HepG2 (cell line): Measurements from ENCODE around the gene TFAP2E. TPM values are rescaled to one million over a fixed set of nuclear protein-coding genes. Genes with fewer than 3 reads are reported as not detected.

Experiments
- BCL6 ChIP-seq: IDR thresholded peaks from 2 replicates; pipeline ENCODE4 v1.6.1; 2016; ENCODE audit warnings: missing genetic modification reagents, missing compliant biosample characterization
- HOXA3 ChIP-seq: sonication (generic); formaldehyde crosslinking; IDR thresholded peaks from 2 replicates; pipeline ENCODE4 v1.5.0; 2020; ENCODE audit warnings: missing genetic modification reagents
- JDP2 ChIP-seq: sonication (generic); formaldehyde crosslinking; IDR thresholded peaks from 2 replicates; pipeline ENCODE4 v1.8.1; 2022; ENCODE audit warnings: missing genetic modification reagents, borderline replicate concordance
- SIX1 ChIP-seq: sonication (generic); formaldehyde crosslinking; IDR thresholded peaks from 2 replicates; pipeline ENCODE4 v1.4.0; 2020; ENCODE audit warnings: missing genetic modification reagents, borderline replicate concordance
- ZBTB43 ChIP-seq: sonication (generic); formaldehyde crosslinking; conservative IDR thresholded peaks from 2 replicates; pipeline ENCODE4 v1.4.0; 2020; ENCODE audit warnings: missing genetic modification reagents
- ZFAT ChIP-seq: sonication (generic); formaldehyde crosslinking; conservative IDR thresholded peaks from 2 replicates; pipeline ENCODE4 v1.8.1; 2023; ENCODE audit warnings: missing genetic modification reagents, inconsistent platforms
- ZFP36 ChIP-seq: fragments of 150-350 bp; IDR thresholded peaks from 2 replicates; pipeline ENCODE4 v1.6.1; 2018; ENCODE audit warnings: borderline replicate concordance, low read length, low read depth; ENCODE audit not compliant: partially characterized antibody
- ZMAT3 ChIP-seq: sonication (generic); formaldehyde crosslinking; conservative IDR thresholded peaks from 2 replicates; pipeline ENCODE4 v1.7.0; 2021; ENCODE audit warnings: missing genetic modification reagents
- ZNF460 ChIP-seq: sonication (generic); formaldehyde crosslinking; IDR thresholded peaks from 2 replicates; pipeline ENCODE4 v1.5.1; 2020; ENCODE audit warnings: missing genetic modification reagents, mild to moderate bottlenecking, borderline replicate concordance
- ZNF768 ChIP-seq: sonication (generic); formaldehyde crosslinking; IDR thresholded peaks from 2 replicates; pipeline ENCODE4 v1.4.0; 2020; ENCODE audit warnings: missing genetic modification reagents
- ZSCAN12 ChIP-seq: sonication (generic); formaldehyde crosslinking; IDR thresholded peaks from 2 replicates; pipeline ENCODE4 v1.9.0; 2021; ENCODE audit warnings: mild to moderate bottlenecking, missing genetic modification reagents
- ZSCAN22 ChIP-seq: sonication (generic); formaldehyde crosslinking; IDR thresholded peaks from 2 replicates; pipeline ENCODE4 v1.4.0; 2020; ENCODE audit warnings: mild to moderate bottlenecking, missing genetic modification reagents
- ZSCAN29 ChIP-seq: sonication (generic); formaldehyde crosslinking; conservative IDR thresholded peaks from 2 replicates; pipeline ENCODE4 v1.4.0; 2020; ENCODE audit warnings: mild to moderate bottlenecking, missing genetic modification reagents
- ZSCAN31 ChIP-seq: sonication (generic); formaldehyde crosslinking; IDR thresholded peaks from 2 replicates; pipeline ENCODE4 v1.5.0; 2020; ENCODE audit warnings: low read depth, mild to moderate bottlenecking, missing genetic modification reagents
- polyA plus RNA-seq, 8 experiments: library from polyadenylated mRNA; depleted of rRNA in 3 of 8; stranded (reverse) in 7 of 8; unstranded in 1 of 8; fragments of >200 nt; fragmentation: Illumina TruSeq in 4 of 8; extraction: Trizol in 4 of 8; gene quantifications; 2 replicates each; pipeline versions ENCODE4 v1.2.1 to v1.2.3, GENCODE V29; 2011 to 2016; ENCODE audit warnings: low read depth in 4 of 8, missing spikeins in 1 of 8, mixed read lengths in 1 of 8; ENCODE audit not compliant: insufficient read depth in 1 of 8
- total RNA-seq, 5 experiments: library from RNA; depleted of rRNA; stranded (reverse); fragments of >200 nt; fragmentation: Illumina TruSeq; extraction: Trizol; gene quantifications; 2 replicates each; pipeline ENCODE4 v1.2.3, GENCODE V29; 2016; ENCODE audit warnings: low read depth in 1 of 5
- TF ChIP-seq, protein P1 (sequence below): sonication (generic); formaldehyde crosslinking; IDR thresholded peaks from 2 replicates; pipeline ENCODE4 v1.4.0; 2020; ENCODE audit warnings: missing genetic modification reagents, mild to moderate bottlenecking, borderline replicate concordance
- TF ChIP-seq, protein P2 (sequence below): sonication (generic); formaldehyde crosslinking; IDR thresholded peaks from 2 replicates; pipeline ENCODE4 v1.5.1; 2020; ENCODE audit warnings: mild to moderate bottlenecking, missing genetic modification reagents
- TF ChIP-seq, protein P3 (sequence below): sonication (generic); formaldehyde crosslinking; IDR thresholded peaks from 2 replicates; pipeline ENCODE4 v1.4.0; 2020; ENCODE audit warnings: missing genetic modification reagents

TFAP2E gene
- total and polyA plus RNA-seq, 2 of the 13 experiments (the other 11 are each of a cell fraction or from before 2014, with no cell fraction given) = 0.31 to 0.41 TPM

- TF ChIP-seq JDP2 (peak; percentile 23; the same call in 1 of the 2 replicates), ZMAT3 (no peak), ZSCAN22 (CRISPR knock-in tag) (0 out of 2 replicates have a peak, but pooled peaks have one; percentile 22), SIX1 (CRISPR knock-in tag) (no peak), ZFP36 (no peak), ZSCAN12 (CRISPR knock-in tag) (0 out of 2 replicates have a peak, but pooled peaks have one; percentile 59), BCL6 (0 out of 2 replicates have a peak, but pooled peaks have one; percentile 3), ZSCAN29 (CRISPR knock-in tag) (no peak), HOXA3 (peak; percentile 97), ZNF768 (CRISPR knock-in tag) (no peak), ZSCAN31 (0 out of 2 replicates have a peak, but pooled peaks have one; percentile 31), ZNF460 (CRISPR knock-in tag) (no peak), ZBTB43 (CRISPR knock-in tag) (no peak), ZFAT (CRISPR knock-in tag) (no peak)
- TF ChIP-seq, protein P1, sequence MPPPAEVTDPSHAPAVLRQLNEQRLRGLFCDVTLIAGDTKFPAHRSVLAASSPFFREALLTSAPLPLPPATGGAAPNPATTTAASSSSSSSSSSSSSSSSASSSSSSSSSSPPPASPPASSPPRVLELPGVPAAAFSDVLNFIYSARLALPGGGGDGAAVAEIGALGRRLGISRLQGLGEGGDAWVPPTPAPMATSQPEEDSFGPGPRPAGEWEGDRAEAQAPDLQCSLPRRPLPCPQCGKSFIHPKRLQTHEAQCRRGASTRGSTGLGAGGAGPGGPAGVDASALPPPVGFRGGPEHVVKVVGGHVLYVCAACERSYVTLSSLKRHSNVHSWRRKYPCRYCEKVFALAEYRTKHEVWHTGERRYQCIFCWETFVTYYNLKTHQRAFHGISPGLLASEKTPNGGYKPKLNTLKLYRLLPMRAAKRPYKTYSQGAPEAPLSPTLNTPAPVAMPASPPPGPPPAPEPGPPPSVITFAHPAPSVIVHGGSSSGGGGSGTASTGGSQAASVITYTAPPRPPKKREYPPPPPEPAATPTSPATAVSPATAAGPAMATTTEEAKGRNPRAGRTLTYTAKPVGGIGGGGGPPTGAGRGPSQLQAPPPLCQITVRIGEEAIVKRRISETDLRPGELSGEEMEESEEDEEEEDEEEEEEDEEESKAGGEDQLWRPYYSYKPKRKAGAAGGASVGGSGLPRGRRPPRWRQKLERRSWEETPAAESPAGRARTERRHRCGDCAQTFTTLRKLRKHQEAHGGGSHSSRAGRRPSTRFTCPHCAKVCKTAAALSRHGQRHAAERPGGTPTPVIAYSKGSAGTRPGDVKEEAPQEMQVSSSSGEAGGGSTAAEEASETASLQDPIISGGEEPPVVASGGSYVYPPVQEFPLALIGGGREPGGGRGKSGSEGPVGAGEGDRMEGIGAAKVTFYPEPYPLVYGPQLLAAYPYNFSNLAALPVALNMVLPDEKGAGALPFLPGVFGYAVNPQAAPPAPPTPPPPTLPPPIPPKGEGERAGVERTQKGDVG = no peak
- TF ChIP-seq, protein P2, sequence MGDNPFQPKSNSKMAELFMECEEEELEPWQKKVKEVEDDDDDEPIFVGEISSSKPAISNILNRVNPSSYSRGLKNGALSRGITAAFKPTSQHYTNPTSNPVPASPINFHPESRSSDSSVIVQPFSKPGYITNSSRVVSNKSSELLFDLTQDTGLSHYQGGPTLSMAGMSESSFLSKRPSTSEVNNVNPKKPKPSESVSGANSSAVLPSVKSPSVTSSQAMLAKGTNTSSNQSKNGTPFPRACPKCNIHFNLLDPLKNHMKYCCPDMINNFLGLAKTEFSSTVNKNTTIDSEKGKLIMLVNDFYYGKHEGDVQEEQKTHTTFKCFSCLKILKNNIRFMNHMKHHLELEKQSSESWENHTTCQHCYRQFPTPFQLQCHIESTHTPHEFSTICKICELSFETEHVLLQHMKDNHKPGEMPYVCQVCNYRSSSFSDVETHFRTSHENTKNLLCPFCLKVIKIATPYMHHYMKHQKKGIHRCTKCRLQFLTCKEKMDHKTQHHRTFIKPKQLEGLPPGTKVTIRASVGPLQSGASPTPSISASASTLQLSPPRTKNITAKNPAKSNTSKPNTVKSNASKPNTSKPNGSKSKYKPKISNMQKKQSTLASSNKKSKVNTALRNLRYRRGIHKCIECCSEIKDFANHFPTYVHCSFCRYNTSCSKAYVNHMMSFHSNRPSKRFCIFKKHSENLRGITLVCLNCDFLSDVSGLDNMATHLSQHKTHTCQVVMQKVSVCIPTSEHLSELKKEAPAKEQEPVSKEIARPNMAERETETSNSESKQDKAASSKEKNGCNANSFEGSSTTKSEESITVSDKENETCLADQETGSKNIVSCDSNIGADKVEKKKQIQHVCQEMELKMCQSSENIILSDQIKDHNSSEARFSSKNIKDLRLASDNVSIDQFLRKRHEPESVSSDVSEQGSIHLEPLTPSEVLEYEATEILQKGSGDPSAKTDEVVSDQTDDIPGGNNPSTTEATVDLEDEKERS (CRISPR knock-in tag) = peak; percentile 64; the same call in 1 of the 2 replicates
- TF ChIP-seq, protein P3, sequence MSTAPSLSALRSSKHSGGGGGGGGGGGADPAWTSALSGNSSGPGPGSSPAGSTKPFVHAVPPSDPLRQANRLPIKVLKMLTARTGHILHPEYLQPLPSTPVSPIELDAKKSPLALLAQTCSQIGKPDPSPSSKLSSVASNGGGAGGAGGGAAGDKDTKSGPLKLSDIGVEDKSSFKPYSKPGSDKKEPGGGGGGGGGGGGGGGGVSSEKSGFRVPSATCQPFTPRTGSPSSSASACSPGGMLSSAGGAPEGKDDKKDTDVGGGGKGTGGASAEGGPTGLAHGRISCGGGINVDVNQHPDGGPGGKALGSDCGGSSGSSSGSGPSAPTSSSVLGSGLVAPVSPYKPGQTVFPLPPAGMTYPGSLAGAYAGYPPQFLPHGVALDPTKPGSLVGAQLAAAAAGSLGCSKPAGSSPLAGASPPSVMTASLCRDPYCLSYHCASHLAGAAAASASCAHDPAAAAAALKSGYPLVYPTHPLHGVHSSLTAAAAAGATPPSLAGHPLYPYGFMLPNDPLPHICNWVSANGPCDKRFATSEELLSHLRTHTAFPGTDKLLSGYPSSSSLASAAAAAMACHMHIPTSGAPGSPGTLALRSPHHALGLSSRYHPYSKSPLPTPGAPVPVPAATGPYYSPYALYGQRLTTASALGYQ (CRISPR knock-in tag) = no peak
These were observed 15.3 kb upstream of the TFAP2E start, which contains the start of gene NCDN (continued) for GRCh38 chr1:35557611-35558373.
